ENCODE measurements around the gene MRTO4.

DNA sequence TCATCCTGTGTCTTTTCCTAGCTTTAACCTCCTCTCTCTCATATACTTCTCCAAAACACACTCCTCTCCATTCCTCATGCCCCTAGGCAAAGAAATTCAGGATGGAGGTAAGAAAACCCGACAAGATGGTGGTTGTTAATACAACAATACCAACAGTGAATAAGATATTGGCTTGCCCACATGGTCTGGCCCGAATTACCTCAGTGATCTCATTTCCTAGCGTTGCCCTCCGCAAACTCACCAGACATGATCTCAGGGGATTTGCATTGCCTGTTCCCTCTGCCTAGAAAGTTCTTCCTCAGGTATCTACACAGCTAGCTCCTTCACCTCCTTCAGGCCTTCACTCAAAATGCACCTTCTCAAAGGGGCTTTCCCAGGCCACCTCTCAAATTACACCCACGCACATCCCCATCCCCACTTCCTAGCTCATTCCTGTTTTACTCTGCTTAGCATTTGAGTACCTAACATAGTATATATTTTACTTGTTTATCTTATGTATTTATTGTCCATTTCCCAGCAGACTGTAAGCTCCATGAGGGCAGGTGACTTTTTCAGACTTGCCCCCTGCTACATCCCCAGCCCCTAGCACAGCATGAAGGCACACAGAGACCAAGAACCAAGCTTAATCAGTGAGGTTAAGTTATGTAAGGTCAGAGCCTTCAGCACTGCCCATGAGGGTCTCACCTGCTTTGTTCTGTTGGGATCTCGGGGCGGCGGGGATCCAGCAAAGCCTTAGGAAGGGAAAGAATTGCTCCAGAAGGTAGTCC is 31.3 kb upstream of the MRTO4 start:
- TF ChIP-seq RAD21 (IDR thresholded peaks at IDR 0.05; ENCODE audit: low read depth) (no peak), YY1 (IDR thresholded peaks at IDR 0.05; ENCODE audit: extremely low read depth, insufficient replicate concordance, low read depth, low read length) (no peak), POLR2A (IDR thresholded peaks at IDR 0.05; ENCODE audit: borderline replicate concordance, extremely low read depth, insufficient read depth, insufficient read length) (no peak), ATF3 (IDR thresholded peaks at IDR 0.05) (no peak), EZH2 (IDR thresholded peaks at IDR 0.05) (no peak), POLR2AphosphoS5 (IDR thresholded peaks at IDR 0.05; ENCODE audit: low read depth, low read length) (no peak), EGR1 (IDR thresholded peaks at IDR 0.05; ENCODE audit: low read depth) (no peak)
- TF ChIP-seq, protein P1, sequence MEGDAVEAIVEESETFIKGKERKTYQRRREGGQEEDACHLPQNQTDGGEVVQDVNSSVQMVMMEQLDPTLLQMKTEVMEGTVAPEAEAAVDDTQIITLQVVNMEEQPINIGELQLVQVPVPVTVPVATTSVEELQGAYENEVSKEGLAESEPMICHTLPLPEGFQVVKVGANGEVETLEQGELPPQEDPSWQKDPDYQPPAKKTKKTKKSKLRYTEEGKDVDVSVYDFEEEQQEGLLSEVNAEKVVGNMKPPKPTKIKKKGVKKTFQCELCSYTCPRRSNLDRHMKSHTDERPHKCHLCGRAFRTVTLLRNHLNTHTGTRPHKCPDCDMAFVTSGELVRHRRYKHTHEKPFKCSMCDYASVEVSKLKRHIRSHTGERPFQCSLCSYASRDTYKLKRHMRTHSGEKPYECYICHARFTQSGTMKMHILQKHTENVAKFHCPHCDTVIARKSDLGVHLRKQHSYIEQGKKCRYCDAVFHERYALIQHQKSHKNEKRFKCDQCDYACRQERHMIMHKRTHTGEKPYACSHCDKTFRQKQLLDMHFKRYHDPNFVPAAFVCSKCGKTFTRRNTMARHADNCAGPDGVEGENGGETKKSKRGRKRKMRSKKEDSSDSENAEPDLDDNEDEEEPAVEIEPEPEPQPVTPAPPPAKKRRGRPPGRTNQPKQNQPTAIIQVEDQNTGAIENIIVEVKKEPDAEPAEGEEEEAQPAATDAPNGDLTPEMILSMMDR (IDR thresholded peaks at IDR 0.05 in 2 of 3, conservative IDR thresholded peaks at IDR 0.05 in 1 of 3; ENCODE audit: borderline replicate concordance in 1 of 3, insufficient read depth in 1 of 3, low read depth in 2 of 3, low read length in 2 of 3), result no peak
